HL-60 (cell line): ENCODE results near the gene KCNQ1.

Source experiments
- CTCF ChIP-seq: IDR thresholded peaks from one replicate; pipeline ENCODE4 v1.5.1; 2011; ENCODE audit warnings: low read length, control low read depth, inconsistent platforms; ENCODE audit not compliant: insufficient read depth
- POLR2AphosphoS5 ChIP-seq: IDR thresholded peaks from 2 replicates; pipeline ENCODE4 v1.6.1; 2012; ENCODE audit warnings: low read depth
- TF ChIP-seq, protein P1 (sequence below): IDR thresholded peaks from 2 replicates; pipeline ENCODE4 v1.6.1; 2012; ENCODE audit warnings: low read depth; ENCODE audit not compliant: insufficient replicate concordance

DNA sequence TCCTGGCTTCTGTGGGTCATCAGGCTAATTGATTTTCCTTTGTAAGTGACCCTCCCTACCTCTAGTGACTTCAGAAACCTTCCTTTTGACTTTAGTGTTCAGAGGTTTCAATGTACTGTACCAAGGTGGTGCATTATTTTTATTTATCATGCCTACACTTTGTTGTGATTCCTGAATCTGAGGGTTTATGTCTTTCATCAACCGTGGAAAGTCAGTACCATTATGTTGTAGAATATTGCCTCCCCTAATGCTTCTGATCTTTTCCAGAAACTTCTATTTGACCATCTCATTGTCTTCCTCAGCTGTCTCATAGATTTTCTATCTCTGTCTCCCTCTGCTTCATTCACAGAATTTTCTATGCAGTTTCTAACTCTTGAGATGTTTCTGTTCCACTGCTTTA is 149.5 kb downstream of the KCNQ1 start:
- no peak for TF ChIP-seq CTCF
- TF ChIP-seq, protein P1, sequence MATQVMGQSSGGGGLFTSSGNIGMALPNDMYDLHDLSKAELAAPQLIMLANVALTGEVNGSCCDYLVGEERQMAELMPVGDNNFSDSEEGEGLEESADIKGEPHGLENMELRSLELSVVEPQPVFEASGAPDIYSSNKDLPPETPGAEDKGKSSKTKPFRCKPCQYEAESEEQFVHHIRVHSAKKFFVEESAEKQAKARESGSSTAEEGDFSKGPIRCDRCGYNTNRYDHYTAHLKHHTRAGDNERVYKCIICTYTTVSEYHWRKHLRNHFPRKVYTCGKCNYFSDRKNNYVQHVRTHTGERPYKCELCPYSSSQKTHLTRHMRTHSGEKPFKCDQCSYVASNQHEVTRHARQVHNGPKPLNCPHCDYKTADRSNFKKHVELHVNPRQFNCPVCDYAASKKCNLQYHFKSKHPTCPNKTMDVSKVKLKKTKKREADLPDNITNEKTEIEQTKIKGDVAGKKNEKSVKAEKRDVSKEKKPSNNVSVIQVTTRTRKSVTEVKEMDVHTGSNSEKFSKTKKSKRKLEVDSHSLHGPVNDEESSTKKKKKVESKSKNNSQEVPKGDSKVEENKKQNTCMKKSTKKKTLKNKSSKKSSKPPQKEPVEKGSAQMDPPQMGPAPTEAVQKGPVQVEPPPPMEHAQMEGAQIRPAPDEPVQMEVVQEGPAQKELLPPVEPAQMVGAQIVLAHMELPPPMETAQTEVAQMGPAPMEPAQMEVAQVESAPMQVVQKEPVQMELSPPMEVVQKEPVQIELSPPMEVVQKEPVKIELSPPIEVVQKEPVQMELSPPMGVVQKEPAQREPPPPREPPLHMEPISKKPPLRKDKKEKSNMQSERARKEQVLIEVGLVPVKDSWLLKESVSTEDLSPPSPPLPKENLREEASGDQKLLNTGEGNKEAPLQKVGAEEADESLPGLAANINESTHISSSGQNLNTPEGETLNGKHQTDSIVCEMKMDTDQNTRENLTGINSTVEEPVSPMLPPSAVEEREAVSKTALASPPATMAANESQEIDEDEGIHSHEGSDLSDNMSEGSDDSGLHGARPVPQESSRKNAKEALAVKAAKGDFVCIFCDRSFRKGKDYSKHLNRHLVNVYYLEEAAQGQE: no peak
- TF ChIP-seq POLR2AphosphoS5: no peak
